GM12878 (cell line): ENCODE measurements around the gene EDEM3.

ENCODE experiments used
- EP300 ChIP-seq, 2 experiments: fragments of 150-350 bp in 1 of 2; IDR thresholded peaks; 2 replicates each; pipeline ENCODE4 v1.6.1; 2011 to 2012; ENCODE audit warnings: low read depth in 2 of 2, low read length in 2 of 2, borderline replicate concordance in 1 of 2, improper control_type of control experiment in 1 of 2, inconsistent platforms in 1 of 2; ENCODE audit not compliant: control insufficient read depth in 1 of 2
- JUND ChIP-seq: IDR thresholded peaks from 2 replicates; pipeline ENCODE4 v1.6.1; 2012; ENCODE audit warnings: low read depth, mild to moderate bottlenecking, low read length, improper control_type of control experiment, moderate library complexity
- MTA2 ChIP-seq: fragments of 450-650 bp; IDR thresholded peaks from 2 replicates; pipeline ENCODE4 v1.6.1; 2016; ENCODE audit warnings: low read depth, mild to moderate bottlenecking, moderate library complexity
- MYC ChIP-seq: IDR thresholded peaks from 2 replicates; pipeline ENCODE4 v1.6.1; 2011; ENCODE audit warnings: mild to moderate bottlenecking, low read length, moderate library complexity, inconsistent platforms; ENCODE audit not compliant: insufficient read depth, insufficient replicate concordance, insufficient read length, severe bottlenecking
- POLR2AphosphoS5 ChIP-seq: IDR thresholded peaks from 2 replicates; pipeline ENCODE4 v1.6.1; 2011; ENCODE audit warnings: mild to moderate bottlenecking, low read length, inconsistent platforms
- RFX5 ChIP-seq: IDR thresholded peaks from 2 replicates; pipeline ENCODE4 v1.6.1; 2011; ENCODE audit warnings: low read depth, low read length, improper control_type of control experiment
- SMAD1 ChIP-seq: fragments of 450-650 bp; IDR thresholded peaks from 2 replicates; pipeline ENCODE4 v1.6.1; 2018; ENCODE audit warnings: mild to moderate bottlenecking, low read depth; ENCODE audit not compliant: partially characterized antibody
- ZZZ3 ChIP-seq: IDR thresholded peaks from 2 replicates; pipeline ENCODE4 v1.6.1; 2011; ENCODE audit warnings: low read depth; ENCODE audit not compliant: control insufficient read depth, insufficient read length
- TF ChIP-seq, protein P1 (sequence below): IDR thresholded peaks from 2 replicates; pipeline ENCODE4 v1.6.1; 2012; ENCODE audit warnings: low read depth, low read length, improper control_type of control experiment
- TF ChIP-seq, protein P2 (sequence below), 3 experiments: IDR thresholded peaks in 2 of 3; conservative IDR thresholded peaks in 1 of 3; 2 replicates each; pipeline ENCODE4 v1.5.1; 2011; ENCODE audit warnings: low read depth in 3 of 3, low read length in 3 of 3, mild to moderate bottlenecking in 3 of 3, control low read depth in 2 of 3, moderate library complexity in 2 of 3, inconsistent platforms in 1 of 3, mixed read lengths in 1 of 3; ENCODE audit not compliant: control insufficient read depth in 2 of 3, insufficient read depth in 1 of 3; ENCODE audit errors: extremely low read depth in 1 of 3

DNA sequence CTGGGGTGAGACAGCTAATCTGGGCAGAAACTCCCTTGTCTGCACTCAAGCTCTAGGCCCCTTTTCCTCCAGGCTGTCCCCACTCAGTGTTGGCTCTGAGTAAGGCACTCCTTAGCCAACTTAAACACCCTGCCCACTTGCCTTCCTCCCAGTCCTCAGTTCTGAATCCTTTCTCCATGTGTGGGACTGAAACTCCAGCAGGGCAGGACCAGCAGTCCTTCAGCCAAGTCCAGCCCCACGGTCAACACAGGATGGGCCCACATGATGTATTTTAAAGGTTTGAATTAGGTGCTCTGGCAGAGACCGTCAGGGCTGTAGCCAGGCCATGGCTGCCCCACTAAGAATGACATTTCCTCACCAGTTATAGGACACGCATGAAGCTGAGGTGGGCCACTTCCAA lies 107.8 kb downstream of the EDEM3 start:
- TF ChIP-seq, protein P1, sequence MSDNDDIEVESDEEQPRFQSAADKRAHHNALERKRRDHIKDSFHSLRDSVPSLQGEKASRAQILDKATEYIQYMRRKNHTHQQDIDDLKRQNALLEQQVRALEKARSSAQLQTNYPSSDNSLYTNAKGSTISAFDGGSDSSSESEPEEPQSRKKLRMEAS: no peak
- TF ChIP-seq EP300 (IDR thresholded peaks at IDR 0.05; ENCODE audit: borderline replicate concordance in 1 of 2, control insufficient read depth in 1 of 2, low read depth in 2 of 2, low read length in 2 of 2): no peak
- TF ChIP-seq, protein P2, sequence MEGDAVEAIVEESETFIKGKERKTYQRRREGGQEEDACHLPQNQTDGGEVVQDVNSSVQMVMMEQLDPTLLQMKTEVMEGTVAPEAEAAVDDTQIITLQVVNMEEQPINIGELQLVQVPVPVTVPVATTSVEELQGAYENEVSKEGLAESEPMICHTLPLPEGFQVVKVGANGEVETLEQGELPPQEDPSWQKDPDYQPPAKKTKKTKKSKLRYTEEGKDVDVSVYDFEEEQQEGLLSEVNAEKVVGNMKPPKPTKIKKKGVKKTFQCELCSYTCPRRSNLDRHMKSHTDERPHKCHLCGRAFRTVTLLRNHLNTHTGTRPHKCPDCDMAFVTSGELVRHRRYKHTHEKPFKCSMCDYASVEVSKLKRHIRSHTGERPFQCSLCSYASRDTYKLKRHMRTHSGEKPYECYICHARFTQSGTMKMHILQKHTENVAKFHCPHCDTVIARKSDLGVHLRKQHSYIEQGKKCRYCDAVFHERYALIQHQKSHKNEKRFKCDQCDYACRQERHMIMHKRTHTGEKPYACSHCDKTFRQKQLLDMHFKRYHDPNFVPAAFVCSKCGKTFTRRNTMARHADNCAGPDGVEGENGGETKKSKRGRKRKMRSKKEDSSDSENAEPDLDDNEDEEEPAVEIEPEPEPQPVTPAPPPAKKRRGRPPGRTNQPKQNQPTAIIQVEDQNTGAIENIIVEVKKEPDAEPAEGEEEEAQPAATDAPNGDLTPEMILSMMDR (IDR thresholded peaks at IDR 0.05 in 2 of 3, conservative IDR thresholded peaks at IDR 0.05 in 1 of 3; ENCODE audit: control insufficient read depth in 2 of 3, extremely low read depth in 1 of 3, insufficient read depth in 1 of 3, low read depth in 3 of 3, low read length in 3 of 3): no peak
- no peak for TF ChIP-seq MTA2
- TF ChIP-seq RFX5: no peak
- no peak for TF ChIP-seq MYC
- TF ChIP-seq JUND: no peak
- no peak for TF ChIP-seq SMAD1
- TF ChIP-seq ZZZ3: no peak
- TF ChIP-seq POLR2AphosphoS5: no peak
